IMR-90 (cell line): ENCODE data around the gene CD300LG. TPM values are rescaled to one million over a fixed set of nuclear protein-coding genes. Genes with fewer than 3 reads are reported as not detected.

ENCODE experiments used
- ATAC-seq: fragments of 200-7000 bp; cut with Tn5 transposase; 2 replicates; pipeline ENCODE4 v1.9.1; 2020; ENCODE audit warnings: low read depth, mild to moderate bottlenecking, moderate library complexity
- BruUV-seq: library from RNA; stranded (reverse); fragments of 400-500 nt; replicated peaks from 2 replicates; lab custom pipeline; 2021; lab: Mats Ljungman, UMichigan
- CTCF ChIA-PET: fragments of 300-600 bp; formaldehyde crosslinking; extraction: SDS; loops from one replicate; lab custom pipeline; 2021; ENCODE audit warnings: antibody characterized with exemption; lab: Yijun Ruan, JAX
- POLR2A ChIA-PET: fragments of 300-600 bp; sonication (Branson Sonifier 250); formaldehyde crosslinking; loops from one replicate; lab custom pipeline; 2022; ENCODE audit warnings: antibody characterized with exemption; ENCODE audit not compliant: unreplicated experiment; lab: Charles Lee
- DNase-seq: peaks from one replicate; pipeline ENCODE4 v3.0.0; 2013
- H2AFZ ChIP-seq: replicated peaks from 2 replicates; pipeline ENCODE3; 2013; ENCODE audit warnings: low read length, mild to moderate bottlenecking; ENCODE audit not compliant: poor library complexity
- H2AK5ac ChIP-seq: 2 replicates; pipeline ENCODE4 v1.6.1; 2013; ENCODE audit warnings: low read depth, low read length, inconsistent platforms
- H2AK9ac ChIP-seq: replicated peaks from 2 replicates; pipeline ENCODE3; 2013; ENCODE audit warnings: mild to moderate bottlenecking, low read depth, low read length, moderate library complexity; ENCODE audit not compliant: poor library complexity
- H2BK120ac ChIP-seq: 2 replicates; pipeline ENCODE4 v1.6.1; 2013; ENCODE audit warnings: low read depth, low read length, inconsistent platforms
- H2BK15ac ChIP-seq: 3 replicates; pipeline ENCODE4 v1.6.1; 2013; ENCODE audit warnings: low read depth, low read length, inconsistent platforms
- H2BK20ac ChIP-seq: 2 replicates; pipeline ENCODE4 v1.6.1; 2013; ENCODE audit warnings: low read depth, mild to moderate bottlenecking, inconsistent platforms, low read length, moderate library complexity
- H2BK5ac ChIP-seq: 2 replicates; pipeline ENCODE4 v1.6.1; 2013; ENCODE audit warnings: mild to moderate bottlenecking, low read depth, low read length, inconsistent platforms; ENCODE audit not compliant: poor library complexity, severe bottlenecking
- H3K14ac ChIP-seq: replicated peaks from 2 replicates; pipeline ENCODE4 v1.6.1; 2013; ENCODE audit warnings: low read depth, low read length, inconsistent platforms
- H3K18ac ChIP-seq: 2 replicates; pipeline ENCODE4 v1.6.1; 2013; ENCODE audit warnings: low read depth, low read length, control low read depth
- H3K23ac ChIP-seq: 2 replicates; pipeline ENCODE4 v1.6.1; 2013; ENCODE audit warnings: low read depth, low read length, inconsistent platforms
- H3K27ac ChIP-seq: 2 replicates; pipeline ENCODE4 v1.5.1; 2013; ENCODE audit warnings: mild to moderate bottlenecking, control low read depth, low read length; ENCODE audit not compliant: insufficient read depth
- H3K27me3 ChIP-seq: 2 replicates; pipeline ENCODE4 v1.6.1; 2013; ENCODE audit warnings: low read length; ENCODE audit not compliant: control insufficient read depth, insufficient read depth
- H3K36me3 ChIP-seq: 2 replicates; pipeline ENCODE4 v1.6.1; 2013; ENCODE audit warnings: low read length, mixed read lengths; ENCODE audit not compliant: control insufficient read depth, insufficient read depth
- H3K4ac ChIP-seq: 2 replicates; pipeline ENCODE4 v1.6.1; 2013; ENCODE audit warnings: low read depth, low read length, inconsistent platforms
- H3K4me1 ChIP-seq: 2 replicates; pipeline ENCODE4 v1.6.1; 2013; ENCODE audit warnings: low read length, mixed read lengths; ENCODE audit not compliant: control insufficient read depth, insufficient read depth
- H3K4me2 ChIP-seq: 2 replicates; pipeline ENCODE4 v1.6.1; 2013; ENCODE audit warnings: low read depth, mild to moderate bottlenecking, control low read depth, low read length, moderate library complexity
- H3K4me3 ChIP-seq: 2 replicates; pipeline ENCODE4 v1.5.1; 2013; ENCODE audit warnings: low read depth, mild to moderate bottlenecking, control low read depth, low read length, moderate library complexity; ENCODE audit not compliant: insufficient read depth
- H3K56ac ChIP-seq: 2 replicates; pipeline ENCODE4 v1.6.1; 2013; ENCODE audit warnings: low read length, inconsistent platforms; ENCODE audit not compliant: insufficient read depth; ENCODE audit errors: extremely low read depth
- H3K79me1 ChIP-seq, 2 experiments: 2 replicates each; pipeline ENCODE4 v1.6.1; 2013; ENCODE audit warnings: low read length in 2 of 2, inconsistent platforms in 1 of 2, low read depth in 1 of 2
- H3K9ac ChIP-seq: 2 replicates; pipeline ENCODE4 v1.6.1; 2013; ENCODE audit warnings: low read depth, low read length, control low read depth
- H3K9me1 ChIP-seq: 2 replicates; pipeline ENCODE4 v1.6.1; 2013; ENCODE audit warnings: low read length, inconsistent platforms; ENCODE audit not compliant: insufficient read depth
- H3K9me3 ChIP-seq: 2 replicates; pipeline ENCODE4 v1.6.1; 2013; ENCODE audit warnings: low read length; ENCODE audit not compliant: control insufficient read depth, insufficient read depth
- H4K20me1 ChIP-seq: 2 replicates; pipeline ENCODE4 v1.6.1; 2013; ENCODE audit warnings: low read length, inconsistent platforms; ENCODE audit not compliant: insufficient read depth
- H4K5ac ChIP-seq: 2 replicates; pipeline ENCODE4 v1.6.1; 2013; ENCODE audit warnings: mild to moderate bottlenecking, low read depth, low read length, control low read depth
- H4K8ac ChIP-seq, 2 experiments: 2 replicates each; pipeline ENCODE4 v1.6.1; 2013; ENCODE audit warnings: low read depth in 2 of 2, low read length in 2 of 2, control low read depth in 1 of 2, inconsistent platforms in 1 of 2
- H4K91ac ChIP-seq: 2 replicates; pipeline ENCODE4 v1.6.1; 2013; ENCODE audit warnings: low read depth, low read length, inconsistent platforms; ENCODE audit not compliant: insufficient read depth
- BHLHE40 ChIP-seq: fragments of 150-350 bp; IDR thresholded peaks from 2 replicates; pipeline ENCODE4 v1.6.1; 2016; ENCODE audit warnings: mild to moderate bottlenecking, low read depth, low read length
- CEBPB ChIP-seq: IDR thresholded peaks from 2 replicates; pipeline ENCODE4 v1.6.1; 2012; ENCODE audit warnings: low read depth, low read length, improper control_type of control experiment
- CHD1 ChIP-seq: IDR thresholded peaks from 2 replicates; pipeline ENCODE4 v1.6.1; 2012; ENCODE audit warnings: low read depth, low read length, improper control_type of control experiment
- ELK1 ChIP-seq: fragments of 150-350 bp; IDR thresholded peaks from 2 replicates; pipeline ENCODE4 v1.6.1; 2016; ENCODE audit warnings: low read depth, mild to moderate bottlenecking, low read length, moderate library complexity, borderline replicate concordance
- MAFK ChIP-seq: IDR thresholded peaks from 2 replicates; pipeline ENCODE4 v1.6.1; 2012; ENCODE audit warnings: low read depth, low read length, improper control_type of control experiment
- MAZ ChIP-seq: IDR thresholded peaks from 2 replicates; pipeline ENCODE4 v1.6.1; 2012; ENCODE audit warnings: low read depth, mild to moderate bottlenecking, low read length, improper control_type of control experiment, moderate library complexity, borderline replicate concordance
- MXI1 ChIP-seq: IDR thresholded peaks from 2 replicates; pipeline ENCODE4 v1.6.1; 2012; ENCODE audit warnings: low read depth, mild to moderate bottlenecking, low read length, moderate library complexity, borderline replicate concordance
- POLR2A ChIP-seq: IDR thresholded peaks from 2 replicates; pipeline ENCODE4 v1.6.1; 2012; ENCODE audit warnings: mild to moderate bottlenecking, low read depth, low read length
- RCOR1 ChIP-seq: IDR thresholded peaks from 2 replicates; pipeline ENCODE4 v1.6.1; 2012; ENCODE audit warnings: mild to moderate bottlenecking, low read length, improper control_type of control experiment; ENCODE audit not compliant: insufficient replicate concordance
- SMC3 ChIP-seq: fragments of 150-350 bp; IDR thresholded peaks from 2 replicates; pipeline ENCODE4 v1.6.1; 2016; ENCODE audit warnings: low read depth, mild to moderate bottlenecking, antibody characterized with exemption, low read length, moderate library complexity
- USF2 ChIP-seq: fragments of 150-350 bp; IDR thresholded peaks from 2 replicates; pipeline ENCODE4 v1.6.1; 2017; ENCODE audit warnings: mild to moderate bottlenecking, antibody characterized with exemption, low read length, low read depth
- WGBS, 2 experiments: methylation state at CpG; one replicate each; pipeline versions ENCODE4 v1.1.5 to v1.1.7; 2013; ENCODE audit warnings: missing lambda C conversion rate in 2 of 2; ENCODE audit not compliant: insufficient read length in 1 of 2; ENCODE audit errors: extremely low coverage in 2 of 2; 5-methylcytosine and 5-hydroxymethylcytosine counted together
- dilution Hi-C: fragments of 300-500 bp; cut with HindIII; formaldehyde crosslinking; loops from one replicate; pipeline ENCODE4 v1.14.3; 2018; ENCODE audit warnings: low sequenced_read_pairs; ENCODE audit not compliant: unreplicated experiment
- in situ Hi-C: fragments of 300-500 bp; cut with MboI; formaldehyde crosslinking; loops from 3 replicates; pipeline ENCODE4 v1.14.3; 2019; ENCODE audit warnings: low sequenced_read_pairs, inconsistent platforms, mixed read lengths
- intact Hi-C: fragments of 100-400 bp; cut with micrococcal nuclease; formaldehyde crosslinking; loops from 2 replicates; pipeline ENCODE4 v1.10.0; 2022
- polyA plus RNA-seq, 3 experiments: library from polyadenylated mRNA; depleted of rRNA; stranded (reverse); fragments of >200 nt; gene quantifications; 2 replicates each; pipeline ENCODE4 v1.2.3, GENCODE V29; 2012; ENCODE audit warnings: low replicate concordance in 1 of 3
- total RNA-seq: library from RNA; depleted of rRNA; stranded (reverse); fragments of >200 nt; gene quantifications from 2 replicates; pipeline ENCODE4 v1.2.3, GENCODE V29; 2012
- TF ChIP-seq, protein P1 (sequence below): conservative IDR thresholded peaks from 2 replicates; pipeline ENCODE4 v1.5.1; 2012; ENCODE audit warnings: mild to moderate bottlenecking, low read depth, low read length, improper control_type of control experiment

The CD300LG gene
- total and polyA plus RNA-seq, 2 of the 4 experiments (the other 2 are of a cell fraction): not detected

GRCh38 chr17:43800736-43801135 lies 46.2 kb upstream of the CD300LG start:
- H3K4me1 ChIP-seq: peaks cover 2% of the 10 kb centered on the region; the same call in 1 of the 2 replicates
- no peak overlapping the region for H3K23ac ChIP-seq
- WGBS, 2 experiments: no CpG with 5 or more reads among the region's 3 CpGs
- no peak overlapping the region for H2BK5ac ChIP-seq
- dilution Hi-C loops (no loop called here), in situ Hi-C loops (no loop called here), intact Hi-C loops (no loop called here)
- ChIA-PET POLR2A (no interaction called here), CTCF (no interaction called here)
- H3K79me1 ChIP-seq: no peaks in the 10 kb centered on the region
- no peak overlapping the region for H3K18ac ChIP-seq
- DNase-seq (no peak), ATAC-seq (no peak)
- TF ChIP-seq CEBPB (no peak), USF2 (no peak), MAFK (no peak), MXI1 (no peak), RCOR1 (no peak), POLR2A (no peak), ELK1 (no peak), BHLHE40 (no peak), CHD1 (no peak), MAZ (no peak), SMC3 (no peak)
- TF ChIP-seq, protein P1, sequence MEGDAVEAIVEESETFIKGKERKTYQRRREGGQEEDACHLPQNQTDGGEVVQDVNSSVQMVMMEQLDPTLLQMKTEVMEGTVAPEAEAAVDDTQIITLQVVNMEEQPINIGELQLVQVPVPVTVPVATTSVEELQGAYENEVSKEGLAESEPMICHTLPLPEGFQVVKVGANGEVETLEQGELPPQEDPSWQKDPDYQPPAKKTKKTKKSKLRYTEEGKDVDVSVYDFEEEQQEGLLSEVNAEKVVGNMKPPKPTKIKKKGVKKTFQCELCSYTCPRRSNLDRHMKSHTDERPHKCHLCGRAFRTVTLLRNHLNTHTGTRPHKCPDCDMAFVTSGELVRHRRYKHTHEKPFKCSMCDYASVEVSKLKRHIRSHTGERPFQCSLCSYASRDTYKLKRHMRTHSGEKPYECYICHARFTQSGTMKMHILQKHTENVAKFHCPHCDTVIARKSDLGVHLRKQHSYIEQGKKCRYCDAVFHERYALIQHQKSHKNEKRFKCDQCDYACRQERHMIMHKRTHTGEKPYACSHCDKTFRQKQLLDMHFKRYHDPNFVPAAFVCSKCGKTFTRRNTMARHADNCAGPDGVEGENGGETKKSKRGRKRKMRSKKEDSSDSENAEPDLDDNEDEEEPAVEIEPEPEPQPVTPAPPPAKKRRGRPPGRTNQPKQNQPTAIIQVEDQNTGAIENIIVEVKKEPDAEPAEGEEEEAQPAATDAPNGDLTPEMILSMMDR: no peak
- no peak overlapping the region for H2AFZ ChIP-seq
- peaks cover 5% of the 10 kb centered on the region for H3K36me3 ChIP-seq
- H3K4ac ChIP-seq: no peak overlapping the region
- H3K4me3 ChIP-seq: no peak overlapping the region
- H3K14ac ChIP-seq: no peak overlapping the region
- no peak overlapping the region for H2BK120ac ChIP-seq
- H3K9me3 ChIP-seq: no peaks in the 10 kb centered on the region; the same call in 1 of the 2 replicates
- no peak overlapping the region for H4K8ac ChIP-seq
- H4K91ac ChIP-seq: no peak overlapping the region
- H4K20me1 ChIP-seq: peaks cover 5% of the 10 kb centered on the region; the same call in 1 of the 2 replicates
- no TSS peak for BruUV-seq
- no peak overlapping the region for H2BK15ac ChIP-seq
- H3K27ac ChIP-seq: no peak overlapping the region
- no peak overlapping the region for H2BK20ac ChIP-seq
- H4K5ac ChIP-seq: no peak overlapping the region
- 0 out of 2 replicates have a peak, but pooled peaks cover 5% of the 10 kb centered on the region for H3K9me1 ChIP-seq
- H3K56ac ChIP-seq: no peak overlapping the region
- no peak overlapping the region for H3K9ac ChIP-seq
- H2AK5ac ChIP-seq: no peak overlapping the region
- H3K27me3 ChIP-seq: no peaks in the 10 kb centered on the region
- H3K4me2 ChIP-seq: no peak overlapping the region
- no peak overlapping the region for H2AK9ac ChIP-seq
